ENCODE measurements around the gene SKI. TPM values are rescaled to one million over a fixed set of nuclear protein-coding genes. Genes with fewer than 3 reads are reported as not detected.

The SKI gene
- total and polyA plus RNA-seq, 10 of the 15 experiments (the other 5 are each of a cell fraction or from before 2014, with no cell fraction given) = 0.03 to 14.9 (median 0.96) TPM

DNA sequence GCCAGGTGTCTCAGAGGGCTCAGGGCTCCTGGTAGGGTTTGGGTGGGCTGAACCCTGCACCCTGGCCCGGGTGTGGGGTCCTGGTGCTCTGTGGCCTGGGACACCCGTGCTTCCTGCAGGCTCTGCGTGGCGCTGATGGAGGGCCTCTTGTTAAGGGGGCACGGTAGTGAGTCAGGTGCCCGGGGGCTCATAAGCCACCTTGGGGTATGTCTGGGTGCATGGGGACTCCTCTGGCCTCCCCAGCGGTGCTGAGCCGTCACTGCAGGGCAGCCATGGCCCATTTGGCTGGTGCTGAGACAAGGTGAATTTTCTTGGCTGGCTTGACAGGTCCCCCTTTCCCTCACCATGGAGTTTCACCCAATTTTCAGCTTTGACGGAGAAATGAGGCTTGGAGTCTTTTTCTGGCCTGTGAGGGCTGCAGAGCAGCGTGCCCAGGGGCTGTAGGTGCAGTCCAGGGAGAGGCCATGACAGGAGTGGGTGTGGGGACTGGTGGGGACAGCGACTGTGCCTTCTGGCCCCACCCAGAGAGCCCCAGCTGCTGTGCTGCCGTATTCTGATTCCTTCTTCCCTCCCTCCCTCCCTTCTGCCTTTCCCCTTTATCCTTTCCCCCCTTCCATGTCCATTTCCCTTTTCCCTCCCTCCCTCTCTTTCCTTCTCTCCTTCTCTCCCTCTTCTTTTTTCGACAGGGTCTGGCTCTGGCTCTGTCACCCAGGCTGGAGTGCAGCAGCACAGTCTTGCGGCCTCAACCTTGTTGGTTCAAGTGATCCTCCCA is 40.4 kb downstream of the SKI start:
- WGBS (ENCODE audit: insufficient coverage, insufficient replicate concordance, low lambda C conversion rate, missing lambda C conversion rate) = 77% methylated on average over 13 of the region's 14 CpGs
- Histone ChIP-seq H3K36me3 (ENCODE audit: control insufficient read depth in 2 of 2, insufficient read depth in 2 of 2, low read length in 1 of 2) (no peaks in the 10 kb centered on the region; a peak in 2 of 4 replicates), H3K9me3 (replicated peaks; ENCODE audit: control insufficient read depth, insufficient read depth, low read length) (no peaks in the 10 kb centered on the region), H3K27me3 (replicated peaks in 1 of 2; ENCODE audit: control insufficient read depth in 2 of 2, insufficient read depth in 2 of 2, low read length in 1 of 2) (no peaks in the 10 kb centered on the region), H2AFZ (ENCODE audit: control insufficient read depth, low read depth, low read length) (no peak overlapping the region), H3K27ac (ENCODE audit: control insufficient read depth, insufficient read depth) (no peak overlapping the region), H4K20me1 (ENCODE audit: control insufficient read depth, insufficient read depth) (no peaks in the 10 kb centered on the region; the same call in 1 of the 2 replicates), H3K4me1 (ENCODE audit: control insufficient read depth, insufficient read depth, low read length) (no peaks in the 10 kb centered on the region), H3K4me3 (no peak overlapping the region), H3K4me2 (ENCODE audit: control insufficient read depth, insufficient read depth) (no peak overlapping the region), H3K79me2 (ENCODE audit: control insufficient read depth, insufficient read depth, low read length) (no peaks in the 10 kb centered on the region; the same call in 1 of the 2 replicates), H3K9ac (ENCODE audit: control insufficient read depth, insufficient read depth, low read length) (no peak overlapping the region)
- FAIRE-seq (no peak), ATAC-seq (no peak), DNase-seq (ENCODE audit: low read depth, low spot score) (no peak)
- in situ Hi-C loops (cut with MboI) = no loop called here
- CTCF ChIA-PET = no interaction called here
- SMC1A ChIA-PET (ENCODE audit: uncharacterized antibody, unreplicated experiment) = no interaction called here
- BruUV-seq (replicated peaks) = no TSS peak
- RAD21 ChIA-PET (ENCODE audit: unreplicated experiment) = no interaction called here
- intact Hi-C loops (cut with micrococcal nuclease; ENCODE audit: unreplicated experiment) = no loop called here
- POLR2A ChIA-PET = no interaction called here
- no peak for TF ChIP-seq SIX5 (IDR thresholded peaks at IDR 0.05; ENCODE audit: low read depth, low read length, severe bottlenecking)
- TF ChIP-seq RAD51 (IDR thresholded peaks at IDR 0.05) = no peak
- no peak for TF ChIP-seq PML (IDR thresholded peaks at IDR 0.05; ENCODE audit: low read length)
- no peak for TF ChIP-seq STAT1 (conservative IDR thresholded peaks at IDR 0.05)
- no peak for TF ChIP-seq ZBED1 (IDR thresholded peaks at IDR 0.05; ENCODE audit: borderline replicate concordance)
- TF ChIP-seq CEBPB (IDR thresholded peaks at IDR 0.05; ENCODE audit: borderline replicate concordance in 1 of 2, low read depth in 2 of 2, low read length in 2 of 2) = no peak

DNA sequence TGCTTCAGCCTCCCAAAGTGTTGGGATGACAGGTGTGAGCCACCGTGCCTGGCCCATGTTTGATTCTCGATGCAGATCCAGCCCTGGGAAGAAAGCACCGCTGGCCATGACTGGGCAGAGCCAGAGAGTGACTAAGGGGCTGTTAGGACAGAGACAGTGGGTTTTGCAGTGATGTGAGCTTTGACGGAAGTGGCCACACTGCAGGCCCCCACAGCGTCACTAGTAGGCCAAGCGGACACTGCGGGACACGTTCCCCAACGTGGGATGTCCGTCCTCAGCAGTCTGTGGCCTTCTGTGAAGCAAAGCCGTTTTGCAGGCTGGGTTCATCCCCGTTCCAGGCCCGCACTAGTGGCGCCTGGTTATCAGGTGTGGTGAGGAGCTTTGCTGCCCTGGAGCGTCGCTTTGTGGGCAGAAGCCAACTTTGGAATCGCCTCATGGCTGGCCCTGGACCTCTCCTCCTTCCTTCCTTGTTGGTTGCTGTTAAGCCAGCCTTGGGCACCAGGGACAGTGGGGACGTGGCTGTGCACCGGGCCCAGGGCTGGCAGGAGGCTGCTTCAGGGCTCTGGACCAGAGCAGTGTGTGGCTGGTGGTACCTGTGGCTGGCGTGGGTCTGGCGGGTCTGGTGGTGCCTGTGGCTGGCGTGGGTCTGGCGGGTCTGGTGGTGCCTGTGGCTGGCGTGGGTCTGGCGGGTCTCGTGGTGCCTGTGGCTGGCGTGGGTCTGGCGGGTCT is 41.2 kb downstream of the SKI start:
- BruUV-seq (replicated peaks) = no TSS peak
- Histone ChIP-seq H3K36me3 (ENCODE audit: control insufficient read depth in 2 of 2, insufficient read depth in 2 of 2, low read length in 1 of 2) (no peaks in the 10 kb centered on the region; a peak in 3 of 4 replicates), H3K4me1 (ENCODE audit: control insufficient read depth, insufficient read depth, low read length) (no peaks in the 10 kb centered on the region), H4K20me1 (ENCODE audit: control insufficient read depth, insufficient read depth) (no peaks in the 10 kb centered on the region; the same call in 1 of the 2 replicates), H3K27me3 (replicated peaks in 1 of 2; ENCODE audit: control insufficient read depth in 2 of 2, insufficient read depth in 2 of 2, low read length in 1 of 2) (no peaks in the 10 kb centered on the region), H3K9me3 (replicated peaks; ENCODE audit: control insufficient read depth, insufficient read depth, low read length) (no peaks in the 10 kb centered on the region), H3K4me2 (ENCODE audit: control insufficient read depth, insufficient read depth) (no peak overlapping the region), H3K27ac (ENCODE audit: control insufficient read depth, insufficient read depth) (no peak overlapping the region), H3K79me2 (ENCODE audit: control insufficient read depth, insufficient read depth, low read length) (no peaks in the 10 kb centered on the region; the same call in 1 of the 2 replicates), H2AFZ (ENCODE audit: control insufficient read depth, low read depth, low read length) (no peak overlapping the region), H3K9ac (ENCODE audit: control insufficient read depth, insufficient read depth, low read length) (no peak overlapping the region), H3K4me3 (no peak overlapping the region)
- intact Hi-C loops (cut with micrococcal nuclease; ENCODE audit: unreplicated experiment) (no loop called here), in situ Hi-C loops (cut with MboI) (no loop called here)
- ATAC-seq = no peak
- no peak for DNase-seq (ENCODE audit: low read depth, low spot score)
- CTCF ChIA-PET = no interaction called here
- POLR2A ChIA-PET = no interaction called here
- SMC1A ChIA-PET (ENCODE audit: uncharacterized antibody, unreplicated experiment) = no interaction called here
- FAIRE-seq = no peak
- 97% methylated on average over 26 of the region's 28 CpGs for WGBS (ENCODE audit: insufficient coverage, insufficient replicate concordance, low lambda C conversion rate, missing lambda C conversion rate)
- RAD21 ChIA-PET (ENCODE audit: unreplicated experiment) = no interaction called here
- TF ChIP-seq MEF2A (IDR thresholded peaks at IDR 0.05; ENCODE audit: insufficient read depth, low read depth, low read length) (no peak), SUPT20H (IDR thresholded peaks at IDR 0.05; ENCODE audit: borderline replicate concordance, control insufficient read depth, low read depth, low read length) (no peak), SMAD1 (IDR thresholded peaks at IDR 0.05; ENCODE audit: low read depth, partially characterized antibody) (no peak), POLR2A (IDR thresholded peaks at IDR 0.05; ENCODE audit: low read depth, low read length) (no peak), ATF7 (IDR thresholded peaks at IDR 0.05; ENCODE audit: low read depth) (no peak), HDGF (IDR thresholded peaks at IDR 0.05) (no peak), SMAD5 (IDR thresholded peaks at IDR 0.05; ENCODE audit: low read depth) (no peak), EED (IDR thresholded peaks at IDR 0.05; ENCODE audit: low read depth) (no peak), TCF12 (IDR thresholded peaks at IDR 0.05; ENCODE audit: low read depth, low read length) (no peak)
- TF ChIP-seq, protein P1, sequence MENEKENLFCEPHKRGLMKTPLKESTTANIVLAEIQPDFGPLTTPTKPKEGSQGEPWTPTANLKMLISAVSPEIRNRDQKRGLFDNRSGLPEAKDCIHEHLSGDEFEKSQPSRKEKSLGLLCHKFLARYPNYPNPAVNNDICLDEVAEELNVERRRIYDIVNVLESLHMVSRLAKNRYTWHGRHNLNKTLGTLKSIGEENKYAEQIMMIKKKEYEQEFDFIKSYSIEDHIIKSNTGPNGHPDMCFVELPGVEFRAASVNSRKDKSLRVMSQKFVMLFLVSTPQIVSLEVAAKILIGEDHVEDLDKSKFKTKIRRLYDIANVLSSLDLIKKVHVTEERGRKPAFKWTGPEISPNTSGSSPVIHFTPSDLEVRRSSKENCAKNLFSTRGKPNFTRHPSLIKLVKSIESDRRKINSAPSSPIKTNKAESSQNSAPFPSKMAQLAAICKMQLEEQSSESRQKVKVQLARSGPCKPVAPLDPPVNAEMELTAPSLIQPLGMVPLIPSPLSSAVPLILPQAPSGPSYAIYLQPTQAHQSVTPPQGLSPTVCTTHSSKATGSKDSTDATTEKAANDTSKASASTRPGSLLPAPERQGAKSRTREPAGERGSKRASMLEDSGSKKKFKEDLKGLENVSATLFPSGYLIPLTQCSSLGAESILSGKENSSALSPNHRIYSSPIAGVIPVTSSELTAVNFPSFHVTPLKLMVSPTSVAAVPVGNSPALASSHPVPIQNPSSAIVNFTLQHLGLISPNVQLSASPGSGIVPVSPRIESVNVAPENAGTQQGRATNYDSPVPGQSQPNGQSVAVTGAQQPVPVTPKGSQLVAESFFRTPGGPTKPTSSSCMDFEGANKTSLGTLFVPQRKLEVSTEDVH (IDR thresholded peaks at IDR 0.05; ENCODE audit: low read depth, partially characterized antibody) = no peak
